B cell (primary cell): ENCODE measurements around the gene SIK3. TPM values are rescaled to one million over a fixed set of nuclear protein-coding genes. Genes with fewer than 3 reads are reported as not detected.
"Not testable (repeated sequence)": the region's sequence is repeated elsewhere in the genome, so short reads cannot be mapped to it uniquely, and the experiment has no call there.

ENCODE experiments used
- ATAC-seq: fragments of 200-7000 bp; cut with Tn5 transposase; one replicate; pipeline ENCODE4 v1.10.0; 2021; ENCODE audit warnings: low read depth, mild to moderate bottlenecking, moderate number of reproducible peaks, moderate library complexity
- CTCF ChIA-PET: fragments of 350-600 bp; sonication (Branson Sonifier 250); formaldehyde crosslinking; loops from one replicate; lab custom pipeline; 2021; ENCODE audit warnings: antibody characterized with exemption, inconsistent platforms; lab: Charles Lee
- POLR2A ChIA-PET: fragments of 350-600 bp; sonication (Branson Sonifier 250); formaldehyde crosslinking; loops from one replicate; lab custom pipeline; 2021; ENCODE audit warnings: antibody characterized with exemption; lab: Charles Lee
- DNase-seq: peaks from one replicate; pipeline ENCODE4 v3.0.0; 2013
- H2AFZ ChIP-seq: 2 replicates; pipeline ENCODE4 v1.6.1; 2012; ENCODE audit warnings: mild to moderate bottlenecking, low read depth, low read length; ENCODE audit not compliant: insufficient read depth, poor library complexity, severe bottlenecking
- H3K27ac ChIP-seq, 2 donors: 1 replicate in 1 of 2; 2 replicates in 1 of 2; pipeline ENCODE4 v1.5.1; 2012 to 2013; ENCODE audit warnings: low read length in 2 of 2, mild to moderate bottlenecking in 2 of 2, moderate library complexity in 1 of 2
- H3K27me3 ChIP-seq, 4 experiments: fragments of 200-600 bp in 1 of 4; sonication (generic) in 1 of 4; replicated peaks in 1 of 4; 1 replicate in 2 of 4; 2 replicates in 2 of 4; pipeline versions ENCODE4 v1.6.1 to v1.7.0; 2013 to 2016; ENCODE audit warnings: low read length in 3 of 4, mild to moderate bottlenecking in 2 of 4, mixed read lengths in 1 of 4, moderate library complexity in 1 of 4; ENCODE audit not compliant: insufficient read depth in 4 of 4, control insufficient read depth in 3 of 4; ENCODE audit errors: control extremely low read depth in 1 of 4
- H3K36me3 ChIP-seq, 2 experiments: replicated peaks in 1 of 2; 1 replicate in 1 of 2; 2 replicates in 1 of 2; pipeline versions ENCODE4 v1.6.1 to v1.7.1; 2013; ENCODE audit warnings: low read length in 1 of 2; ENCODE audit not compliant: insufficient read depth in 2 of 2, control insufficient read depth in 1 of 2; ENCODE audit errors: control extremely low read depth in 1 of 2, extremely low read depth in 1 of 2
- H3K4me1 ChIP-seq, 2 donors: fragments of 200-600 bp in 1 of 2; sonication (generic) in 1 of 2; 1 replicate in 1 of 2; 2 replicates in 1 of 2; pipeline versions ENCODE4 v1.5.1 to v1.6.1; 2013 to 2017; ENCODE audit warnings: low read length in 2 of 2; ENCODE audit not compliant: control insufficient read depth in 2 of 2, insufficient read depth in 2 of 2
- H3K4me2 ChIP-seq: replicated peaks from 2 replicates; pipeline ENCODE3; 2012; ENCODE audit warnings: mild to moderate bottlenecking, low read depth, low read length; ENCODE audit not compliant: poor library complexity, severe bottlenecking
- H3K4me3 ChIP-seq, 5 experiments: fragments of 200-600 bp in 1 of 5; sonication (generic) in 1 of 5; 1 replicate in 3 of 5; 2 replicates in 2 of 5; pipeline versions ENCODE4 v1.5.1 to v1.7.0; 2011 to 2016; ENCODE audit warnings: low read length in 4 of 5, mild to moderate bottlenecking in 4 of 5, low read depth in 2 of 5, control low read depth in 1 of 5, moderate library complexity in 1 of 5; ENCODE audit not compliant: insufficient read depth in 1 of 5; ENCODE audit errors: control extremely low read depth in 1 of 5, extremely low read depth in 1 of 5
- H3K79me2 ChIP-seq: fragments of 200-600 bp; sonication (generic); one replicate; pipeline ENCODE4 v1.6.0; 2016; ENCODE audit warnings: low read length; ENCODE audit not compliant: control insufficient read depth, insufficient read depth
- H3K9ac ChIP-seq: fragments of 200-600 bp; sonication (generic); 2 replicates; pipeline ENCODE4 v1.6.1; 2017; ENCODE audit warnings: mild to moderate bottlenecking, low read length, moderate library complexity
- H3K9me3 ChIP-seq, 3 donors: one replicate each; pipeline versions ENCODE4 v1.6.1 to v1.7.1; 2013; ENCODE audit warnings: low read length in 2 of 3; ENCODE audit not compliant: control insufficient read depth in 2 of 3, insufficient read depth in 1 of 3; ENCODE audit errors: control extremely low read depth in 1 of 3
- H4K20me1 ChIP-seq: 2 replicates; pipeline ENCODE4 v1.6.0; 2012; ENCODE audit warnings: mild to moderate bottlenecking, low read length; ENCODE audit not compliant: insufficient read depth, control insufficient read depth, poor library complexity, severe bottlenecking
- H3K27ac Mint-ChIP-seq: one replicate; pipeline ENCODE4 v1.8.0; 2021; ENCODE audit warnings: mixed read lengths
- H3K27me3 Mint-ChIP-seq: one replicate; pipeline ENCODE4 v1.8.0; 2021; ENCODE audit warnings: mixed read lengths
- H3K4me1 Mint-ChIP-seq: one replicate; pipeline ENCODE4 v1.8.0; 2021; ENCODE audit warnings: mixed read lengths
- H3K4me3 Mint-ChIP-seq: one replicate; pipeline ENCODE4 v1.8.0; 2021; ENCODE audit warnings: mixed read lengths
- H3K9me3 Mint-ChIP-seq: one replicate; pipeline ENCODE4 v1.8.0; 2022; ENCODE audit warnings: mixed read lengths; ENCODE audit not compliant: insufficient read depth
- EZH2 ChIP-seq: IDR thresholded peaks from 2 replicates; pipeline ENCODE4 v1.6.1; 2012; ENCODE audit warnings: borderline replicate concordance, low read depth, mild to moderate bottlenecking, moderate library complexity, low read length; ENCODE audit not compliant: insufficient read depth, poor library complexity, severe bottlenecking
- WGBS: methylation state at CpG from one replicate; pipeline ENCODE4 v1.1.5; 2013; ENCODE audit warnings: missing lambda C conversion rate; ENCODE audit not compliant: insufficient coverage; 5-methylcytosine and 5-hydroxymethylcytosine counted together
- intact Hi-C: fragments of 100-400 bp; cut with micrococcal nuclease; formaldehyde crosslinking; loops from one replicate; pipeline ENCODE4 v1.10.0; 2022
- polyA plus RNA-seq: library from polyadenylated mRNA; depleted of rRNA; stranded (reverse); fragments of >200 nt; gene quantifications from 2 replicates; pipeline ENCODE4 v1.2.3, GENCODE V29; 2012
- total RNA-seq, 2 donors: library from RNA; stranded (reverse); fragments of 120-200 nt in 1 of 2; gene quantifications; 1 replicate in 1 of 2; 2 replicates in 1 of 2; pipeline versions ENCODE4 v1.2.3 to v1.2.4, GENCODE V29; 2013 to 2022
- TF ChIP-seq, protein P1 (sequence below): fragments of 200-600 bp; IDR thresholded peaks from one replicate; pipeline ENCODE4 v1.8.0; 2022; ENCODE audit warnings: antibody characterized with exemption, mild to moderate bottlenecking

Gene SIK3
- total and polyA plus RNA-seq, 2 donors (not counting 1 experiment from before 2014, with no cell fraction given): 36.5 to 180 TPM

DNA sequence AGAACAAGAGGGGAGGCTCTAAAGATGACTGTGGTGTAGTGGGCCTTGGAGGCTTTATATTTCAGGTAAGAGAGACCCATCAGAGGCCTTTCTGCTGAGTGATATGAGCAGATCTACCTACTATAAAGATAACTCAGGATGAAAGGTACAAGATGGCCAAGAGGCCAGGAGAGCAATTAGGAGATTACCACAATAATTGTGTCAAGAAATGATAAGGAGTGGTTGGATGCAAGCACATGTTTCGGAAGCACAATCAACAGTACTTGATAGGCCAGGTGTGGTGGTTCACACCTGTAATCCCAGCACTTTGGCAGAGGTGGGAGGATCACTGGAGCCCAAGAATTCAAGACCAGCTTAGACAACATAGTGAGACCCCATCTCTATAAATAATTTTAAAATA is 43.8 kb downstream of the SIK3 start:
- Histone ChIP-seq H3K9me3 (no peaks in the 10 kb centered on the region), H3K9ac (no peak overlapping the region), H3K27ac (peak overlapping the region in 1 of 2 donors; percentile 9), H3K4me1 (peaks cover 22 to 24% of the 10 kb centered on the region in 2 donors), H4K20me1 (peaks cover 55% of the 10 kb centered on the region), H3K4me2 (no peak overlapping the region), H3K79me2 (peaks cover 94% of the 10 kb centered on the region), H3K4me3 (no peak overlapping the region), H3K36me3 (peaks cover 0 to 1% of the 10 kb centered on the region in 2 experiments), H3K27me3 (no peaks in the 10 kb centered on the region), H2AFZ (no peak overlapping the region)
- no CpG with 5 or more reads among the region's 1 CpG for WGBS
- ChIA-PET POLR2A (no interaction called here), CTCF (no interaction called here)
- Mint-ChIP-seq H3K9me3 (no peaks in the 10 kb centered on the region), H3K27me3 (no peaks in the 10 kb centered on the region), H3K4me1 (peaks cover 48% of the 10 kb centered on the region), H3K27ac (no peak overlapping the region), H3K4me3 (no peak overlapping the region)
- TF ChIP-seq, protein P1, sequence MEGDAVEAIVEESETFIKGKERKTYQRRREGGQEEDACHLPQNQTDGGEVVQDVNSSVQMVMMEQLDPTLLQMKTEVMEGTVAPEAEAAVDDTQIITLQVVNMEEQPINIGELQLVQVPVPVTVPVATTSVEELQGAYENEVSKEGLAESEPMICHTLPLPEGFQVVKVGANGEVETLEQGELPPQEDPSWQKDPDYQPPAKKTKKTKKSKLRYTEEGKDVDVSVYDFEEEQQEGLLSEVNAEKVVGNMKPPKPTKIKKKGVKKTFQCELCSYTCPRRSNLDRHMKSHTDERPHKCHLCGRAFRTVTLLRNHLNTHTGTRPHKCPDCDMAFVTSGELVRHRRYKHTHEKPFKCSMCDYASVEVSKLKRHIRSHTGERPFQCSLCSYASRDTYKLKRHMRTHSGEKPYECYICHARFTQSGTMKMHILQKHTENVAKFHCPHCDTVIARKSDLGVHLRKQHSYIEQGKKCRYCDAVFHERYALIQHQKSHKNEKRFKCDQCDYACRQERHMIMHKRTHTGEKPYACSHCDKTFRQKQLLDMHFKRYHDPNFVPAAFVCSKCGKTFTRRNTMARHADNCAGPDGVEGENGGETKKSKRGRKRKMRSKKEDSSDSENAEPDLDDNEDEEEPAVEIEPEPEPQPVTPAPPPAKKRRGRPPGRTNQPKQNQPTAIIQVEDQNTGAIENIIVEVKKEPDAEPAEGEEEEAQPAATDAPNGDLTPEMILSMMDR: no peak
- TF ChIP-seq EZH2: no peak
- no peak for ATAC-seq
- no peak for DNase-seq
- intact Hi-C loops: no loop called here

DNA sequence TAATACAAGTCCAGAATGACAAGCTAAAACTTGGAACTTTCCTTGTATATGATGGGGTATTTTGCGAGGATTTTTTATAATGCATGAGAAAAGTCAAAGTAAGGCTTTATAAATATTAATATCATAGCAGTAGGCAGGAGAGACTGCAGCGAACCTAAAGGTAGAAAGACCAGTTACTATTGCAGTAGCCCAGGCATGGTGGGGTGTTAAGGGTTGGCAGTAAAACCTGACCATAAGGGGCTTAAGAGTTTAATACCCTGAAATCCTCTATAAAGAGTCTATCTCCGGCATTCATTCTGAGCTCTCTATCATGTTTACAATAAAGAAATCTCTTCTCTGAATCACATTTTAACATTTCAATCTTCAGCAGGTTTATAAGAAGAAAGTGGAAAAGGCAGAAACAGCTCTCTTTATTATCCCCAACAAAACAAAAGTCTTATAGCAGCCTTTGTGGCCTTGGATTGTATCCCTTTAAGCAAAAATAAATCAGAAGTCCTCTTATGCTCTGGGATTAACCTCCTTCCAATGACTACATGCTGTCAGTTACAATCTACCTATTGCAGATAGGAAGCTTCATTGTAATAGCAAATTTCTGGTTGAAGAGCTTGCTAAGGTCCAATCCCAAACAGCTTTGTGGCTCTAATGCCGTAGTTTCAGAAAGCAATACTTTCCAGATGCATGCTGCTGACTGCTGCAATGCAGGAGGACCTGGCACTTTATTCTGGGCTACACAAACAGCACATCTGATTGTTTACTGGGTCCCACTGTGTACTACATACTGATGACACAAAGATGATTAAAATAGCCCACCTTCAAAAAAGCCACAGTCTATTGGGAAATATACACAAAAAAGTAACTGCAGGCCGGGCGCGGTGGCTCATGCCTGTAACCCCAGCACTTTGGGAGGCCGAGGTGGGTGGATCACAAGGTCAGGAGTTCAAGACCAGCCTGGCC is 45.8 kb downstream of the SIK3 start:
- no peaks in the 10 kb centered on the region for H3K9me3 ChIP-seq
- H3K4me2 ChIP-seq: no peak overlapping the region
- H3K27me3 ChIP-seq: no peaks in the 10 kb centered on the region
- CTCF ChIA-PET: interaction anchor here (0.9 kb wide), 1 partner anchor 27 kb away, joined by 3 read pairs; no protein-coding TSS in a partner anchor
- H3K9me3 Mint-ChIP-seq: no peaks in the 10 kb centered on the region
- H3K79me2 ChIP-seq: peaks cover 94% of the 10 kb centered on the region
- H3K4me1 Mint-ChIP-seq: peaks cover 39% of the 10 kb centered on the region
- no peaks in the 10 kb centered on the region for H3K27me3 Mint-ChIP-seq
- DNase-seq (no peak), ATAC-seq (no peak)
- peaks cover 3 to 8% of the 10 kb centered on the region in 2 donors for H3K4me1 ChIP-seq
- no peak overlapping the region for H2AFZ ChIP-seq
- H3K27ac Mint-ChIP-seq: no peak overlapping the region
- H3K27ac ChIP-seq: no peak overlapping the region
- H4K20me1 ChIP-seq: peaks cover 54% of the 10 kb centered on the region
- no peak overlapping the region for H3K9ac ChIP-seq
- WGBS: 93% methylated on average over 1 of the region's 8 CpGs
- no peaks in the 10 kb centered on the region for H3K36me3 ChIP-seq
- POLR2A ChIA-PET: interaction anchor here (0.6 to 0.8 kb wide), 2 partner anchors 23 to 24 kb away, joined by 3 read pairs; no protein-coding TSS in a partner anchor
- no peak overlapping the region for H3K4me3 ChIP-seq
- intact Hi-C loops: no loop called here
- no peak overlapping the region for H3K4me3 Mint-ChIP-seq
- TF ChIP-seq, protein P1: no peak
- TF ChIP-seq EZH2: no peak

DNA sequence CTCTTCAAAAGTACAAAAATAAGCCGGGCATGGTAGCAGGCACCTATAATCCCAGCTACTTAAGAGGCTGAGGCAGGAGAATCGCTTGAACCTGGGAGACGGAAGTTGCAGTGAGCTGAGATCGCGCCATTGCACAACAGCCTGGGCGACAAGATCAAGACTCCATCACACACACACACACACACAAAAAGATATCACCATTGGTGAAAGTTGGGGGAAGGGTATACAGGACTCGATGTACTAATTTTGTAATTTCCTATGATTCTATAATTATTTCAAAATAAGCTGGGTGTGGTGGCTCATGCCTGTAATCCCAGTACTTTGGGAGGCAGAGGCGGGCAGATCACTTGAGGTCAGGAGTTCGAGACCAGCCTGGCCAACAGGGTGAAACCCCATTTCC is 48.1 kb downstream of the SIK3 start:
- intact Hi-C loops, POLR2A ChIA-PET, H3K4me3 ChIP-seq, DNase-seq, H3K27me3 ChIP-seq, H3K9me3 Mint-ChIP-seq, H3K4me2 ChIP-seq, H3K9me3 ChIP-seq, H3K4me1 ChIP-seq, H3K36me3 ChIP-seq, H3K27me3 Mint-ChIP-seq, H3K27ac Mint-ChIP-seq, H3K27ac ChIP-seq, H3K9ac ChIP-seq, ATAC-seq, CTCF ChIA-PET, H2AFZ ChIP-seq, H3K4me3 Mint-ChIP-seq: not testable (repeated sequence)
- H3K79me2 ChIP-seq: peaks cover 96% of the 10 kb centered on the region
- WGBS: no CpG with 5 or more reads among the region's 9 CpGs
- H4K20me1 ChIP-seq: peaks cover 55% of the 10 kb centered on the region
- H3K4me1 Mint-ChIP-seq: peaks cover 38% of the 10 kb centered on the region
